ENCODE results near the gene SPATS1. TPM values are rescaled to one million over a fixed set of nuclear protein-coding genes. Genes with fewer than 3 reads are reported as not detected.

Gene SPATS1
- polyA plus RNA-seq, 1 donor (not counting 4 experiments of a cell fraction or from before 2014, with no cell fraction given), result not detected

GRCh38 chr6:44339301-44339700 lies 3.1 kb upstream of the SPATS1 start:
- no peak for TF ChIP-seq EZH2 (IDR thresholded peaks at IDR 0.05; ENCODE audit: low read length)
- TF ChIP-seq, protein P1, sequence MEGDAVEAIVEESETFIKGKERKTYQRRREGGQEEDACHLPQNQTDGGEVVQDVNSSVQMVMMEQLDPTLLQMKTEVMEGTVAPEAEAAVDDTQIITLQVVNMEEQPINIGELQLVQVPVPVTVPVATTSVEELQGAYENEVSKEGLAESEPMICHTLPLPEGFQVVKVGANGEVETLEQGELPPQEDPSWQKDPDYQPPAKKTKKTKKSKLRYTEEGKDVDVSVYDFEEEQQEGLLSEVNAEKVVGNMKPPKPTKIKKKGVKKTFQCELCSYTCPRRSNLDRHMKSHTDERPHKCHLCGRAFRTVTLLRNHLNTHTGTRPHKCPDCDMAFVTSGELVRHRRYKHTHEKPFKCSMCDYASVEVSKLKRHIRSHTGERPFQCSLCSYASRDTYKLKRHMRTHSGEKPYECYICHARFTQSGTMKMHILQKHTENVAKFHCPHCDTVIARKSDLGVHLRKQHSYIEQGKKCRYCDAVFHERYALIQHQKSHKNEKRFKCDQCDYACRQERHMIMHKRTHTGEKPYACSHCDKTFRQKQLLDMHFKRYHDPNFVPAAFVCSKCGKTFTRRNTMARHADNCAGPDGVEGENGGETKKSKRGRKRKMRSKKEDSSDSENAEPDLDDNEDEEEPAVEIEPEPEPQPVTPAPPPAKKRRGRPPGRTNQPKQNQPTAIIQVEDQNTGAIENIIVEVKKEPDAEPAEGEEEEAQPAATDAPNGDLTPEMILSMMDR (optimal IDR thresholded peaks at IDR 0.05 in 1 of 3, IDR thresholded peaks at IDR 0.05 in 1 of 3, conservative IDR thresholded peaks at IDR 0.05 in 1 of 3; ENCODE audit: extremely low read depth in 1 of 3, insufficient read depth in 2 of 3, low read length in 3 of 3), result no peak
- dilution Hi-C loops (cut with MboI; ENCODE audit: extremely low pct_ligation_motif_present, low sequenced_read_pairs), result no loop called here
- no peak overlapping the region for H3K9ac ChIP-seq (ENCODE audit: control insufficient read depth, extremely low read depth, insufficient read depth, low read length)
- H3K4me3 ChIP-seq (ENCODE audit: control insufficient read depth in 2 of 3, extremely low read depth in 1 of 3, insufficient read depth in 2 of 3, low read depth in 1 of 3, low read length in 3 of 3), result no peak overlapping the region
- FAIRE-seq (no peak), DNase-seq (ENCODE audit: low read depth, low spot score) (no peak)
- H3K9me3 ChIP-seq (ENCODE audit: control insufficient read depth, low read depth, low read length), result no peaks in the 10 kb centered on the region
- no peak overlapping the region for H3K4me2 ChIP-seq (ENCODE audit: control insufficient read depth, extremely low read depth, insufficient read depth, low read depth, low read length)
- H3K4me1 ChIP-seq (ENCODE audit: control insufficient read depth, extremely low read depth, insufficient read depth, low read length), result no peaks in the 10 kb centered on the region
- H3K27ac ChIP-seq (ENCODE audit: control insufficient read depth, insufficient read depth, low read length), result no peak overlapping the region
- H3K36me3 ChIP-seq (ENCODE audit: control insufficient read depth in 2 of 2, extremely low read depth in 1 of 2, insufficient read depth in 2 of 2, low read length in 2 of 2), result no peaks in the 10 kb centered on the region
- H3K79me2 ChIP-seq (ENCODE audit: control insufficient read depth, insufficient read depth, low read length), result no peaks in the 10 kb centered on the region
- peaks cover 35% of the 10 kb centered on the region for H3K27me3 ChIP-seq (ENCODE audit: control insufficient read depth, extremely low read depth, insufficient read depth, low read length)
- no peaks in the 10 kb centered on the region for H3K9me1 ChIP-seq (ENCODE audit: control insufficient read depth, extremely low read depth, insufficient read depth, low read length)
- H4K20me1 ChIP-seq (ENCODE audit: control insufficient read depth, extremely low read depth, insufficient read depth, low read length), result no peaks in the 10 kb centered on the region
- H2AFZ ChIP-seq (ENCODE audit: control insufficient read depth, low read length), result no peak overlapping the region

- no peak for TF ChIP-seq EZH2 (IDR thresholded peaks at IDR 0.05; ENCODE audit: low read length)
- TF ChIP-seq, protein P1 (optimal IDR thresholded peaks at IDR 0.05 in 1 of 3, IDR thresholded peaks at IDR 0.05 in 1 of 3, conservative IDR thresholded peaks at IDR 0.05 in 1 of 3; ENCODE audit: extremely low read depth in 1 of 3, insufficient read depth in 2 of 3, low read length in 3 of 3), result no peak
- dilution Hi-C loops (cut with MboI; ENCODE audit: extremely low pct_ligation_motif_present, low sequenced_read_pairs), result no loop called here
- H3K4me2 ChIP-seq (ENCODE audit: control insufficient read depth, extremely low read depth, insufficient read depth, low read depth, low read length), result no peak overlapping the region
- no peaks in the 10 kb centered on the region for H3K4me1 ChIP-seq (ENCODE audit: control insufficient read depth, extremely low read depth, insufficient read depth, low read length)
- H3K9me3 ChIP-seq (ENCODE audit: control insufficient read depth, low read depth, low read length), result no peaks in the 10 kb centered on the region
- H3K36me3 ChIP-seq (ENCODE audit: control insufficient read depth in 2 of 2, extremely low read depth in 1 of 2, insufficient read depth in 2 of 2, low read length in 2 of 2), result no peaks in the 10 kb centered on the region
- H3K79me2 ChIP-seq (ENCODE audit: control insufficient read depth, insufficient read depth, low read length), result no peaks in the 10 kb centered on the region
- DNase-seq (ENCODE audit: low read depth, low spot score), result peak; percentile 35
- H3K27me3 ChIP-seq (ENCODE audit: control insufficient read depth, extremely low read depth, insufficient read depth, low read length), result peaks cover 38% of the 10 kb centered on the region
- H3K27ac ChIP-seq (ENCODE audit: control insufficient read depth, insufficient read depth, low read length), result no peak overlapping the region
- H3K9ac ChIP-seq (ENCODE audit: control insufficient read depth, extremely low read depth, insufficient read depth, low read length), result no peak overlapping the region
- FAIRE-seq, result peak; percentile 62
- H2AFZ ChIP-seq (ENCODE audit: control insufficient read depth, low read length), result no peak overlapping the region
- no peaks in the 10 kb centered on the region for H3K9me1 ChIP-seq (ENCODE audit: control insufficient read depth, extremely low read depth, insufficient read depth, low read length)
- no peaks in the 10 kb centered on the region for H4K20me1 ChIP-seq (ENCODE audit: control insufficient read depth, extremely low read depth, insufficient read depth, low read length)
- no peak overlapping the region for H3K4me3 ChIP-seq (ENCODE audit: control insufficient read depth in 2 of 3, extremely low read depth in 1 of 3, insufficient read depth in 2 of 3, low read depth in 1 of 3, low read length in 3 of 3)
Observed at GRCh38 chr6:44339763-44340625, 2.5 kb upstream of the SPATS1 start.
